Panc1 (cell line): ENCODE results near the gene HCN1. TPM values are rescaled to one million over a fixed set of nuclear protein-coding genes. Genes with fewer than 3 reads are reported as not detected.

ENCODE experiments used
- ATAC-seq: fragments of 200-7000 bp; cut with Tn5 transposase; 2 replicates; pipeline ENCODE4 v1.9.1; 2020; ENCODE audit warnings: mild to moderate bottlenecking, moderate library complexity
- BruUV-seq: library from RNA; stranded (reverse); fragments of 400-500 nt; replicated peaks from 2 replicates; lab custom pipeline; 2021; lab: Mats Ljungman, UMichigan
- CTCF ChIA-PET: fragments of 300-600 bp; sonication (Branson Sonifier 250); formaldehyde crosslinking; loops from one replicate; lab custom pipeline; 2022; ENCODE audit warnings: antibody characterized with exemption; lab: Charles Lee
- POLR2A ChIA-PET: fragments of 300-600 bp; sonication (Branson Sonifier 250); formaldehyde crosslinking; loops from one replicate; lab custom pipeline; 2022; ENCODE audit warnings: antibody characterized with exemption; lab: Charles Lee
- DNase-seq: peaks from one replicate; pipeline ENCODE4 v3.0.0-alpha.2; 2010; ENCODE audit warnings: low read depth, low spot score
- H3K27ac ChIP-seq: 2 replicates; pipeline ENCODE4 v1.5.1; 2011; ENCODE audit warnings: mild to moderate bottlenecking, low read length, inconsistent platforms
- H3K27me3 ChIP-seq: fragments of 200-500 bp; sonication (Bioruptor generic); 2 replicates; pipeline ENCODE4 v1.6.0; 2014; ENCODE audit warnings: low read length, inconsistent platforms; ENCODE audit not compliant: control insufficient read depth, insufficient read depth
- H3K36me3 ChIP-seq: fragments of 200-500 bp; sonication (Bioruptor generic); 2 replicates; pipeline ENCODE4 v1.5.1; 2014; ENCODE audit warnings: inconsistent platforms, mild to moderate bottlenecking, low read length, moderate library complexity; ENCODE audit not compliant: control insufficient read depth, insufficient read depth
- H3K4me1 ChIP-seq: 2 replicates; pipeline ENCODE4 v1.5.1; 2011; ENCODE audit warnings: inconsistent platforms, mild to moderate bottlenecking, low read length, moderate library complexity; ENCODE audit not compliant: control insufficient read depth, insufficient read depth
- H3K4me3 ChIP-seq, 2 experiments: 2 replicates each; pipeline ENCODE4 v1.5.1; 2011 to 2012; ENCODE audit warnings: low read depth in 2 of 2, low read length in 2 of 2, mild to moderate bottlenecking in 2 of 2, inconsistent platforms in 1 of 2, moderate library complexity in 1 of 2
- H3K9me3 ChIP-seq: fragments of 200-500 bp; sonication (Bioruptor generic); 2 replicates; pipeline ENCODE4 v1.5.1; 2014; ENCODE audit warnings: low read depth, mild to moderate bottlenecking, inconsistent platforms, low read length, moderate library complexity; ENCODE audit not compliant: control insufficient read depth, insufficient read depth
- POLR2AphosphoS5 ChIP-seq: IDR thresholded peaks from 2 replicates; pipeline ENCODE4 v1.6.1; 2012; ENCODE audit warnings: mild to moderate bottlenecking, low read depth, low read length, moderate library complexity
- SIN3A ChIP-seq: IDR thresholded peaks from 2 replicates; pipeline ENCODE4 v1.6.1; 2012; ENCODE audit warnings: low read depth, mild to moderate bottlenecking, low read length, moderate library complexity, borderline replicate concordance; ENCODE audit not compliant: insufficient read depth
- TCF7L2 ChIP-seq: IDR thresholded peaks from 2 replicates; pipeline ENCODE4 v1.6.1; 2011; ENCODE audit warnings: mild to moderate bottlenecking, low read depth, low read length, inconsistent platforms
- in situ Hi-C: cut with HindIII; loops from 2 replicates; pipeline ENCODE4 v1.10.0; 2016; ENCODE audit warnings: low sequenced_read_pairs, low pct_unique_long_range_greater_than_20kb
- intact Hi-C: fragments of 100-400 bp; cut with micrococcal nuclease; formaldehyde crosslinking; loops from one replicate; pipeline ENCODE4 v1.10.0; 2022; ENCODE audit not compliant: unreplicated experiment
- total RNA-seq: library from RNA; stranded (reverse); gene quantifications from one replicate; pipeline ENCODE4 v1.2.1, GENCODE V29; 2021; ENCODE audit not compliant: unreplicated experiment
- TF ChIP-seq, protein P1 (sequence below): fragments of 450-650 bp; IDR thresholded peaks from 2 replicates; pipeline ENCODE4 v1.5.1; 2017; ENCODE audit warnings: mild to moderate bottlenecking
- TF ChIP-seq, protein P2 (sequence below), 2 experiments: IDR thresholded peaks; 2 replicates each; pipeline ENCODE4 v1.6.1; 2011 to 2012; ENCODE audit warnings: low read depth in 2 of 2, control low read depth in 1 of 2, low read length in 1 of 2, mild to moderate bottlenecking in 1 of 2, moderate library complexity in 1 of 2; ENCODE audit not compliant: insufficient read depth in 1 of 2

The HCN1 gene
- total RNA-seq, 1 experiment from 2014 or later, result 0.36 TPM

DNA sequence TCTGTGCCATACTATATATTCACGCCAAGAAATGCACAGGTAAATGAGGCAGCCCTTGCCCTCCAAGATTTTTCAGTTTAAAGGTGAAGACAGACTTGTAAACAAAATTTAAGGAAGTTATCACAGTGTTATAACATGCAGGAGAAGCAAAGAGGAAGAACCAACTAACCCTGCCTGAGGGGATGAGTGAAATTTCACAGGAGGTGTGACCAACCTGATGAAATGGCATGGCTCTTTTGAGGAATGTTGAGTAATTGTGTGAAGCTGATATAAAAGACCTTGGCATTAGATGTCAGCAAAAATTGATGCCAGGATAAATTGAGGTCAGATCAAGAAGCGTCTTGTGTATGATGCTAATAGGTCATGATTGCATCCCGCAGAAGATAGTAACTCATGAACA, 86.5 kb downstream of the HCN1 start:
- H3K4me1 ChIP-seq, result no peaks in the 10 kb centered on the region
- BruUV-seq, result no TSS peak
- no peak for TF ChIP-seq TCF7L2
- TF ChIP-seq, protein P1, sequence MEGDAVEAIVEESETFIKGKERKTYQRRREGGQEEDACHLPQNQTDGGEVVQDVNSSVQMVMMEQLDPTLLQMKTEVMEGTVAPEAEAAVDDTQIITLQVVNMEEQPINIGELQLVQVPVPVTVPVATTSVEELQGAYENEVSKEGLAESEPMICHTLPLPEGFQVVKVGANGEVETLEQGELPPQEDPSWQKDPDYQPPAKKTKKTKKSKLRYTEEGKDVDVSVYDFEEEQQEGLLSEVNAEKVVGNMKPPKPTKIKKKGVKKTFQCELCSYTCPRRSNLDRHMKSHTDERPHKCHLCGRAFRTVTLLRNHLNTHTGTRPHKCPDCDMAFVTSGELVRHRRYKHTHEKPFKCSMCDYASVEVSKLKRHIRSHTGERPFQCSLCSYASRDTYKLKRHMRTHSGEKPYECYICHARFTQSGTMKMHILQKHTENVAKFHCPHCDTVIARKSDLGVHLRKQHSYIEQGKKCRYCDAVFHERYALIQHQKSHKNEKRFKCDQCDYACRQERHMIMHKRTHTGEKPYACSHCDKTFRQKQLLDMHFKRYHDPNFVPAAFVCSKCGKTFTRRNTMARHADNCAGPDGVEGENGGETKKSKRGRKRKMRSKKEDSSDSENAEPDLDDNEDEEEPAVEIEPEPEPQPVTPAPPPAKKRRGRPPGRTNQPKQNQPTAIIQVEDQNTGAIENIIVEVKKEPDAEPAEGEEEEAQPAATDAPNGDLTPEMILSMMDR, result no peak
- no peak for TF ChIP-seq SIN3A
- TF ChIP-seq, protein P2, sequence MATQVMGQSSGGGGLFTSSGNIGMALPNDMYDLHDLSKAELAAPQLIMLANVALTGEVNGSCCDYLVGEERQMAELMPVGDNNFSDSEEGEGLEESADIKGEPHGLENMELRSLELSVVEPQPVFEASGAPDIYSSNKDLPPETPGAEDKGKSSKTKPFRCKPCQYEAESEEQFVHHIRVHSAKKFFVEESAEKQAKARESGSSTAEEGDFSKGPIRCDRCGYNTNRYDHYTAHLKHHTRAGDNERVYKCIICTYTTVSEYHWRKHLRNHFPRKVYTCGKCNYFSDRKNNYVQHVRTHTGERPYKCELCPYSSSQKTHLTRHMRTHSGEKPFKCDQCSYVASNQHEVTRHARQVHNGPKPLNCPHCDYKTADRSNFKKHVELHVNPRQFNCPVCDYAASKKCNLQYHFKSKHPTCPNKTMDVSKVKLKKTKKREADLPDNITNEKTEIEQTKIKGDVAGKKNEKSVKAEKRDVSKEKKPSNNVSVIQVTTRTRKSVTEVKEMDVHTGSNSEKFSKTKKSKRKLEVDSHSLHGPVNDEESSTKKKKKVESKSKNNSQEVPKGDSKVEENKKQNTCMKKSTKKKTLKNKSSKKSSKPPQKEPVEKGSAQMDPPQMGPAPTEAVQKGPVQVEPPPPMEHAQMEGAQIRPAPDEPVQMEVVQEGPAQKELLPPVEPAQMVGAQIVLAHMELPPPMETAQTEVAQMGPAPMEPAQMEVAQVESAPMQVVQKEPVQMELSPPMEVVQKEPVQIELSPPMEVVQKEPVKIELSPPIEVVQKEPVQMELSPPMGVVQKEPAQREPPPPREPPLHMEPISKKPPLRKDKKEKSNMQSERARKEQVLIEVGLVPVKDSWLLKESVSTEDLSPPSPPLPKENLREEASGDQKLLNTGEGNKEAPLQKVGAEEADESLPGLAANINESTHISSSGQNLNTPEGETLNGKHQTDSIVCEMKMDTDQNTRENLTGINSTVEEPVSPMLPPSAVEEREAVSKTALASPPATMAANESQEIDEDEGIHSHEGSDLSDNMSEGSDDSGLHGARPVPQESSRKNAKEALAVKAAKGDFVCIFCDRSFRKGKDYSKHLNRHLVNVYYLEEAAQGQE (IDR thresholded peaks at IDR 0.05; ENCODE audit: insufficient read depth in 1 of 2, low read depth in 2 of 2, low read length in 1 of 2), result no peak
- no peak for TF ChIP-seq POLR2AphosphoS5
- no peaks in the 10 kb centered on the region for H3K27me3 ChIP-seq
- DNase-seq, result no peak
- CTCF ChIA-PET, result no interaction called here
- intact Hi-C loops (no loop called here), in situ Hi-C loops (no loop called here)
- no peaks in the 10 kb centered on the region for H3K36me3 ChIP-seq
- H3K4me3 ChIP-seq, result no peak overlapping the region
- POLR2A ChIA-PET, result no interaction called here
- no peak overlapping the region for H3K27ac ChIP-seq
- ATAC-seq, result no peak
- 0 out of 2 replicates have a peak, but pooled peaks cover 2% of the 10 kb centered on the region for H3K9me3 ChIP-seq

GRCh38 chr5:45604092-45604491, 92.1 kb downstream of the HCN1 start:
- ChIA-PET POLR2A (no interaction called here), CTCF (no interaction called here)
- no peaks in the 10 kb centered on the region for H3K4me1 ChIP-seq
- H3K9me3 ChIP-seq, result 0 out of 2 replicates have a peak, but pooled peaks cover 2% of the 10 kb centered on the region
- H3K4me3 ChIP-seq, result no peak overlapping the region
- H3K27ac ChIP-seq, result no peak overlapping the region
- in situ Hi-C loops (no loop called here), intact Hi-C loops (no loop called here)
- DNase-seq (no peak), ATAC-seq (no peak)
- no peaks in the 10 kb centered on the region for H3K36me3 ChIP-seq
- H3K27me3 ChIP-seq, result no peaks in the 10 kb centered on the region
- BruUV-seq, result no TSS peak
- TF ChIP-seq TCF7L2, result no peak
- TF ChIP-seq, protein P2 (IDR thresholded peaks at IDR 0.05; ENCODE audit: insufficient read depth in 1 of 2, low read depth in 2 of 2, low read length in 1 of 2), result no peak
- TF ChIP-seq, protein P1, result no peak
- TF ChIP-seq SIN3A, result no peak
- no peak for TF ChIP-seq POLR2AphosphoS5
